SK-N-SH (cell line): ENCODE data around the gene ATP2B3.

ENCODE experiments used
- CTCF ChIP-seq: fragments of 200-600 bp; sonication (generic); IDR thresholded peaks from 2 replicates; pipeline ENCODE4 v1.6.1; 2017; ENCODE audit warnings: antibody characterized with exemption, mild to moderate bottlenecking, moderate library complexity
- GATA2 ChIP-seq: sonication (generic); formaldehyde crosslinking; IDR thresholded peaks from 2 replicates; pipeline ENCODE4 v1.5.0; 2020; ENCODE audit warnings: mild to moderate bottlenecking, missing genetic modification reagents
- TCF12 ChIP-seq: IDR thresholded peaks from 2 replicates; pipeline ENCODE4 v1.4.0; 2012
- ZBTB33 ChIP-seq: IDR thresholded peaks from 2 replicates; pipeline ENCODE4 v1.4.0; 2012; ENCODE audit warnings: low read depth, borderline replicate concordance

- TF ChIP-seq CTCF (no peak), TCF12 (no peak), ZBTB33 (no peak), GATA2 (no peak)
Observed at GRCh38 chrX:153496590-153496959, 20.9 kb upstream of the ATP2B3 start.
